ENCODE results near the gene DCBLD2.

- TF ChIP-seq CTCF (conservative IDR thresholded peaks at IDR 0.05): no peak
- TF ChIP-seq EZH2 (IDR thresholded peaks at IDR 0.05; ENCODE audit: low read depth): no peak
Measured at GRCh38 chr3:98829246-98829832, 72.2 kb downstream of the DCBLD2 start.
